ENCODE results near the gene FRAT2.

GRCh38 chr10:97367126-97367649, 32.7 kb upstream of the FRAT2 start:
- TF ChIP-seq, protein P1, sequence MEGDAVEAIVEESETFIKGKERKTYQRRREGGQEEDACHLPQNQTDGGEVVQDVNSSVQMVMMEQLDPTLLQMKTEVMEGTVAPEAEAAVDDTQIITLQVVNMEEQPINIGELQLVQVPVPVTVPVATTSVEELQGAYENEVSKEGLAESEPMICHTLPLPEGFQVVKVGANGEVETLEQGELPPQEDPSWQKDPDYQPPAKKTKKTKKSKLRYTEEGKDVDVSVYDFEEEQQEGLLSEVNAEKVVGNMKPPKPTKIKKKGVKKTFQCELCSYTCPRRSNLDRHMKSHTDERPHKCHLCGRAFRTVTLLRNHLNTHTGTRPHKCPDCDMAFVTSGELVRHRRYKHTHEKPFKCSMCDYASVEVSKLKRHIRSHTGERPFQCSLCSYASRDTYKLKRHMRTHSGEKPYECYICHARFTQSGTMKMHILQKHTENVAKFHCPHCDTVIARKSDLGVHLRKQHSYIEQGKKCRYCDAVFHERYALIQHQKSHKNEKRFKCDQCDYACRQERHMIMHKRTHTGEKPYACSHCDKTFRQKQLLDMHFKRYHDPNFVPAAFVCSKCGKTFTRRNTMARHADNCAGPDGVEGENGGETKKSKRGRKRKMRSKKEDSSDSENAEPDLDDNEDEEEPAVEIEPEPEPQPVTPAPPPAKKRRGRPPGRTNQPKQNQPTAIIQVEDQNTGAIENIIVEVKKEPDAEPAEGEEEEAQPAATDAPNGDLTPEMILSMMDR (IDR thresholded peaks at IDR 0.05; ENCODE audit: low read length) = no peak
- no peak for TF ChIP-seq EZH2 (IDR thresholded peaks at IDR 0.05; ENCODE audit: borderline replicate concordance, low read length)
